H7 (cell line): ENCODE data around the gene MLLT3. TPM values are rescaled to one million over a fixed set of nuclear protein-coding genes. Genes with fewer than 3 reads are reported as not detected.

Experiments used
- total RNA-seq: library from RNA; depleted of rRNA; stranded (reverse); fragments of >200 nt; shearing (Covaris generic); gene quantifications from 2 replicates; pipeline ENCODE4 v1.2.3, GENCODE V29; 2014; rRNA removed

MLLT3 gene
- total RNA-seq, 1 experiment from 2014 or later: 4.3 TPM

Other genes with a start within 250 kb of the MLLT3 start
- gene FOCAD, start 61.8 kb upstream of the MLLT3 start, total RNA-seq: 41.8 and 45.3 TPM in 2 replicates